ENCODE results near the gene CISD3. TPM values are rescaled to one million over a fixed set of nuclear protein-coding genes. Genes with fewer than 3 reads are reported as not detected.

CISD3 gene
- 3.4 and 6.5 TPM in 2 replicates for total RNA-seq (ENCODE audit: low replicate concordance)

DNA sequence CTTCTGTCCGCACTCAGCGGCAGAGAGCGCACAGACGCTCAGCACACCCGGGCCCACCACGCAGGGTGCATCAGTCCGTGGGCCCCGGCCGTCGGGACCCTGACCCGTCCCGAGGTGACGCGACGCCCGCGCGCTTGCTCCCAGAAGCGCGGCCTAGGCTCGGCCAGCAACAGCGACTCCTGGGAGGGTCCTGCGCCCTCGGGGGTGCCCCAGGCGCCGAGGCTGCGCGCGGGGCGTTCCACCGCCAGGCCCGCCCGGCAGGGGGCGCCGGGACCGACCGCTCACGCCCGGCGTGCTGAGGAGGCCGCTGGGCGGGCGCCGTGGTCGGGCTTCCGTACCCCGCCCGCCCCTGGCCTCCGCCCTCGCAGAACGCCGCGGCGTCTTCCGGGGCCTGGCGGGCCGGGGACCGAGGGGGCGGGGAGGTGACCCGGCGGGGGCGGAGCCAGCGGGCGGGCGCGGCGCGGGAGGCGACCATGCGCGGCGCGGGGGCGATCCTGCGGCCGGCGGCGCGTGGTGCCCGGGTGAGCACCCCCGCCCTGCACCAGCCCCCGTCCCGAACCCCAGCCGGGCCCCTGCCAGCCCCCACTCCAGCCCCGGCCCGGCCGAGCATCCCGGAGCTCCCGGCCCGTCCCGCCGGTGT, at the start of gene CISD3:
TSS of gene CISD3 (plus strand) at position 456 of the 640 bp plus-strand sequence. CDS start at position 474, 18 bp downstream.
- H3K4me3 ChIP-seq (ENCODE audit: low read depth, low read length): peak within 1 kb of the TSS; percentile 88
- DNase-seq (ENCODE audit: low read depth): peak; percentile 72
- TF ChIP-seq CTCF (IDR thresholded peaks at IDR 0.05; ENCODE audit: insufficient read depth, low read length): peak; percentile 45

DNA sequence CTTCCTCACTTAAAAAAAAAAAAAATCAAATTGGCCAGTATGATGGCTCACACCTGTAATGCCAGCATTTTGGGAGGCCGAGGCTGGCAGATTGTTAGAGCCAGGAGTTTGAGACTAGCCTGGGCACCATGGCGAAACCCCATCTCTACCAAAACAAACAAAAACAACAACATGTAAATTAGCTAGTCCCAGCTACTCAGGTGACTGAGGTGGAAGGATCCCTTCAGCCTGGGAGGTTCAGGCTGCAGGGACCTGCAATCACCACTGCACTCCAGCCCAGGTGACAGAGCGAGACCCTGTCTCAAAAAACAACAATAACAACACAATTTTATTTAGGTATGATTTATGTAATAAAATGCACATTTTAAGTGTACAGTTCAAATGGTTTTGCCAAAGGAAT, 49.0 kb upstream of the CISD3 start:
- DNase-seq (ENCODE audit: low read depth): no peak
- no peak overlapping the region for H3K4me3 ChIP-seq (ENCODE audit: low read depth, low read length)
- no peak for TF ChIP-seq CTCF (IDR thresholded peaks at IDR 0.05; ENCODE audit: insufficient read depth, low read length)

- no peak overlapping the region for H3K4me3 ChIP-seq (ENCODE audit: low read depth, low read length)
- TF ChIP-seq CTCF (IDR thresholded peaks at IDR 0.05; ENCODE audit: insufficient read depth, low read length): no peak
- no peak for DNase-seq (ENCODE audit: low read depth)
Observed at GRCh38 chr17:38685491-38685890, 44.6 kb upstream of the CISD3 start.

GRCh38 chr17:38687286-38687685, 42.9 kb upstream of the CISD3 start:
- peak; percentile 47 for DNase-seq (ENCODE audit: low read depth)
- no peak for TF ChIP-seq CTCF (IDR thresholded peaks at IDR 0.05; ENCODE audit: insufficient read depth, low read length)
- H3K4me3 ChIP-seq (ENCODE audit: low read depth, low read length): no peak overlapping the region

DNA sequence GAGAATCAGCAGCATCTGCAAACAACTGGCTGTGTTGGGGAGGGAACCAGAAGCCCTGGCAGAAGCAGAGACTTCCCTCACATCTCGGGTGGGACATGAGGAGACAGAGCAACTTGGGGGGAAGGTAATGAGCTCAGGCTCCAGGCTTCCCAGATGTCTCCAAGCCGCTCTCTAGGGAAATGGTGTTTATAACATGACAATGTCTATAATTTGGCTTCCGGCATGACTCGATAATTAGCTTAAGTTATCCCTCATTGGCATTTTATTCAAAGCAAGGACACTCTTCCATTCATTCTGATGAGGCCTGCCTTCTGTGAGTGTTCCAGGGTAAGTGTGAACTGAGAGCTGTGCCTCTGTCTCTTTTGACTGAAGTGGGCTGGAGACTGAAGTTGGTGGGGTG, 39.8 kb upstream of the CISD3 start:
- no peak for TF ChIP-seq CTCF (IDR thresholded peaks at IDR 0.05; ENCODE audit: insufficient read depth, low read length)
- no peak for DNase-seq (ENCODE audit: low read depth)
- no peak overlapping the region for H3K4me3 ChIP-seq (ENCODE audit: low read depth, low read length)

DNA sequence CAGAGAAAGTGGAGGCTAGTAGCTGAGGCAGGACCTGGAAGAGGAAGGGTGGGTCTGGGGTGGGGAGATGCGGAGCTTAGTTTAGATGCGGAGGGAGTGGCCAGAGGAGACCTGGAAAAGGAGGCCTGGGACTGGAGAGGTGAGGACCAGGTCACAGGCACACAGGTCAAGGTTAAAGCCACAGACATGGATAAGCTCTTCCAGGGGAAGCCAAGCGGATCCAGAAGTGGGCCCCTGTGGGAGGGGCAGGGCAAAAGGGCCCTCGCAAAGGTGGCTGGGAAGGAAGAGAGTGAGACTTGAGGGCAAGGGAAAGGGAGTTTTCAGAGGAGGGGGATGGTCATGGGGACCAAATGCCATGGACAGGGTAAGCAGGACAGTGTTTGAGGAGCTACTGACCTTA, 39.0 kb upstream of the CISD3 start:
- no peak for DNase-seq (ENCODE audit: low read depth)
- no peak for TF ChIP-seq CTCF (IDR thresholded peaks at IDR 0.05; ENCODE audit: insufficient read depth, low read length)
- H3K4me3 ChIP-seq (ENCODE audit: low read depth, low read length): no peak overlapping the region

Data from fibroblast of the aortic adventitia (primary cell).